Measurements from ENCODE around the gene ADH1B.

The ADH1B gene

DNA sequence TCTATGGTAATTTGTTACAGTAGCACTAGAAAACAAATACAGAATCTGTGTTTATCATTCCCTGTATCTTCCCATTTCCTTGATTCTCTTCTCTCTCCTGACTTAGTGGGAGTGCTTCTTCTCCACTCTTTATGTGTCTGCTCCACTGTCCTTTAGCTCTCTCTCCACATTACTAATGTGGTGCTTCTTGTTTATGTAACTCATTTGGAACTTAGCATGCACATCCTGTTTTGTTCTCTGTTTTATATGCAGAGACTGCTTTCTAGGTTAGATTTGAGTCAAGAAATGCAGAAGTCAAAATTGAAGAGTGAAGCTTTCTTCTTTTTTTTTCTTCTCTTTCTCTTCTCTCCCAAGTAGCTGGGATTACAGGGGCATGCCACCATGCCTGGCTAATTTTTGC, 56.3 kb downstream of the ADH1B start:
- no peaks in the 10 kb centered on the region for H3K4me1 ChIP-seq (ENCODE audit: control insufficient read depth in 2 of 2, insufficient read depth in 1 of 2, low read depth in 1 of 2, low read length in 2 of 2)
- H3K27ac ChIP-seq (replicated peaks; ENCODE audit: low read length), result no peak overlapping the region
- no peaks in the 10 kb centered on the region for H3K27me3 ChIP-seq (ENCODE audit: control insufficient read depth in 3 of 3, insufficient read depth in 3 of 3, low read depth in 1 of 3, low read length in 3 of 3)
- H3K9ac ChIP-seq (ENCODE audit: low read depth, low read length, poor library complexity), result no peak overlapping the region
- no peak overlapping the region for H4K91ac ChIP-seq (ENCODE audit: low read depth, low read length, poor library complexity)
- no peak overlapping the region for H2BK12ac ChIP-seq (ENCODE audit: low read length)
- H3K14ac ChIP-seq (ENCODE audit: low read length), result no peak overlapping the region
- no peak overlapping the region for H3K4me2 ChIP-seq (ENCODE audit: insufficient read depth, low read length, poor library complexity, severe bottlenecking)
- no peak overlapping the region for H2BK120ac ChIP-seq (ENCODE audit: low read depth, low read length)
- no peaks in the 10 kb centered on the region for H3K79me1 ChIP-seq (ENCODE audit: low read depth, low read length)
- H3K36me3 ChIP-seq (replicated peaks in 1 of 2; ENCODE audit: control insufficient read depth in 2 of 2, insufficient read depth in 2 of 2, low read length in 2 of 2), result no peaks in the 10 kb centered on the region
- no peaks in the 10 kb centered on the region for H3K9me3 ChIP-seq (replicated peaks in 1 of 2; ENCODE audit: control insufficient read depth in 2 of 2, insufficient read depth in 1 of 2, low read depth in 1 of 2, low read length in 2 of 2)
- H4K8ac ChIP-seq (ENCODE audit: low read depth, low read length), result no peak overlapping the region
- H2BK5ac ChIP-seq (ENCODE audit: low read length), result no peak overlapping the region
- H3K23ac ChIP-seq (ENCODE audit: low read depth, low read length, poor library complexity), result no peak overlapping the region
- no peak overlapping the region for H3K18ac ChIP-seq (ENCODE audit: low read length)
- DNase-seq (ENCODE audit: low spot score), result no peak
- H2AFZ ChIP-seq (ENCODE audit: low read length), result no peak overlapping the region
- H2BK15ac ChIP-seq (ENCODE audit: low read length), result no peak overlapping the region
- no peak overlapping the region for H3K4ac ChIP-seq (ENCODE audit: low read length)
- H2AK5ac ChIP-seq (ENCODE audit: low read depth, low read length), result no peak overlapping the region
- H3K4me3 ChIP-seq (ENCODE audit: low read length in 2 of 2), result no peak overlapping the region
